H1 (cell line): ENCODE results near the gene TNPO2. TPM values are rescaled to one million over a fixed set of nuclear protein-coding genes. Genes with fewer than 3 reads are reported as not detected.
A peak's percentile ranks its signal among the peaks of the same experiment; 100 is the strongest.

Experiments
- CTCF ChIA-PET: fragments of 300-600 bp; sonication (Branson Sonifier 250); formaldehyde crosslinking; loops from one replicate; lab custom pipeline; 2021; ENCODE audit not compliant: partially characterized antibody; lab: Charles Lee
- POLR2A ChIA-PET: fragments of 300-600 bp; sonication (Branson Sonifier 250); formaldehyde crosslinking; loops from one replicate; lab custom pipeline; 2021; ENCODE audit warnings: inconsistent platforms; ENCODE audit not compliant: partially characterized antibody; lab: Charles Lee
- DNase-seq, 2 experiments: peaks; one replicate each; pipeline versions ENCODE4 v3.0.0 to v3.0.0-alpha.2; 2010 to 2022; ENCODE audit warnings: low spot score in 2 of 2, low read depth in 1 of 2, mixed read lengths in 1 of 2
- FAIRE-seq: peaks from 2 replicates; lab custom pipeline; 2011; peaks lifted over from hg19 to GRCh38; lab: Jason Lieb, UNC
- H2AFZ ChIP-seq: 2 replicates; pipeline ENCODE4 v1.8.1; 2012; ENCODE audit warnings: low read length, inconsistent platforms
- H2AK5ac ChIP-seq: 2 replicates; pipeline ENCODE4 v1.6.1; 2013; ENCODE audit warnings: low read depth, low read length
- H2BK120ac ChIP-seq: replicated peaks from 2 replicates; pipeline ENCODE3; 2013; ENCODE audit warnings: low read depth, low read length, inconsistent platforms
- H2BK12ac ChIP-seq: 2 replicates; pipeline ENCODE4 v1.6.1; 2013; ENCODE audit warnings: low read depth, low read length
- H2BK15ac ChIP-seq: 2 replicates; pipeline ENCODE4 v1.6.1; 2013; ENCODE audit warnings: low read length
- H2BK20ac ChIP-seq: 2 replicates; pipeline ENCODE4 v1.6.1; 2013; ENCODE audit warnings: low read length
- H2BK5ac ChIP-seq: 2 replicates; pipeline ENCODE4 v1.6.1; 2013; ENCODE audit warnings: low read depth, low read length
- H3K14ac ChIP-seq: 2 replicates; pipeline ENCODE4 v1.6.1; 2013; ENCODE audit warnings: inconsistent platforms; ENCODE audit not compliant: insufficient read length
- H3K18ac ChIP-seq: 2 replicates; pipeline ENCODE4 v1.6.1; 2013; ENCODE audit warnings: low read length; ENCODE audit errors: extremely low read depth
- H3K23ac ChIP-seq: 2 replicates; pipeline ENCODE4 v1.6.1; 2013; ENCODE audit warnings: inconsistent platforms; ENCODE audit not compliant: insufficient read length
- H3K23me2 ChIP-seq: 2 replicates; pipeline ENCODE4 v1.6.1; 2013; ENCODE audit warnings: low read depth, low read length
- H3K27ac ChIP-seq: 2 replicates; pipeline ENCODE4 v1.6.1; 2011; ENCODE audit warnings: low read depth, low read length, inconsistent platforms
- H3K27me3 ChIP-seq, 4 experiments: replicated peaks in 1 of 4; 1 replicate in 1 of 4; 2 replicates in 3 of 4; pipeline versions ENCODE4 v1.6.1 to v1.8.1; 2011 to 2013; ENCODE audit warnings: low read length in 3 of 4, mild to moderate bottlenecking in 3 of 4, inconsistent platforms in 2 of 4, mixed read lengths in 2 of 4, moderate library complexity in 1 of 4; ENCODE audit not compliant: control insufficient read depth in 3 of 4, insufficient read depth in 3 of 4; ENCODE audit errors: extremely low read depth in 1 of 4
- H3K36me3 ChIP-seq, 4 experiments: 2 replicates each; pipeline versions ENCODE4 v1.6.1 to v1.8.1; 2011 to 2013; ENCODE audit warnings: mild to moderate bottlenecking in 4 of 4, low read length in 3 of 4, moderate library complexity in 2 of 4, control low read depth in 1 of 4, inconsistent platforms in 1 of 4; ENCODE audit not compliant: insufficient read depth in 4 of 4, control insufficient read depth in 2 of 4
- H3K4ac ChIP-seq: replicated peaks from 2 replicates; pipeline ENCODE3; 2013; ENCODE audit warnings: low read length, low read depth, mixed read lengths, inconsistent platforms; ENCODE audit not compliant: insufficient read length
- H3K4me1 ChIP-seq, 4 experiments: replicated peaks in 1 of 4; 1 replicate in 1 of 4; 2 replicates in 3 of 4; pipeline versions ENCODE4 v1.6.1 to v1.8.1; 2011 to 2013; ENCODE audit warnings: low read length in 3 of 4, inconsistent platforms in 2 of 4, mixed read lengths in 1 of 4; ENCODE audit not compliant: insufficient read depth in 4 of 4, control insufficient read depth in 3 of 4
- H3K4me2 ChIP-seq, 2 experiments: 2 replicates each; pipeline versions ENCODE4 v1.6.1 to v1.8.1; 2011 to 2013; ENCODE audit warnings: low read depth in 2 of 2, low read length in 2 of 2, control low read depth in 1 of 2, inconsistent platforms in 1 of 2, mild to moderate bottlenecking in 1 of 2; ENCODE audit not compliant: insufficient read depth in 1 of 2
- H3K4me3 ChIP-seq, 4 experiments: fragments of 200-600, 300-600 bp in 1 of 4; sonication (generic), shearing (Covaris generic), sonication (Bioruptor Twin) in 1 of 4; 2 replicates each; pipeline versions ENCODE4 v1.5.1 to v1.8.1; 2011 to 2016; ENCODE audit warnings: low read length in 4 of 4, low read depth in 3 of 4, control low read depth in 2 of 4, inconsistent platforms in 2 of 4, mild to moderate bottlenecking in 2 of 4, mixed read lengths in 1 of 4, moderate library complexity in 1 of 4; ENCODE audit not compliant: insufficient read depth in 2 of 4; ENCODE audit errors: extremely low read depth in 1 of 4
- H3K56ac ChIP-seq: replicated peaks from 2 replicates; pipeline ENCODE3; 2013; ENCODE audit warnings: low read depth, mild to moderate bottlenecking, mixed read lengths, low read length, inconsistent platforms; ENCODE audit not compliant: insufficient read length
- H3K79me1 ChIP-seq: 2 replicates; pipeline ENCODE4 v1.6.1; 2013; ENCODE audit warnings: low read depth, low read length, control low read depth
- H3K79me2 ChIP-seq, 2 experiments: 2 replicates each; pipeline versions ENCODE4 v1.6.1 to v1.8.1; 2012 to 2013; ENCODE audit warnings: low read length in 2 of 2, mild to moderate bottlenecking in 2 of 2, inconsistent platforms in 1 of 2; ENCODE audit not compliant: insufficient read depth in 2 of 2, control insufficient read depth in 1 of 2
- H3K9ac ChIP-seq, 4 experiments: replicated peaks in 1 of 4; 1 replicate in 1 of 4; 2 replicates in 3 of 4; pipeline versions ENCODE4 v1.6.1 to v1.8.1; 2011 to 2013; ENCODE audit warnings: low read depth in 3 of 4, low read length in 3 of 4, control low read depth in 2 of 4, mild to moderate bottlenecking in 2 of 4, moderate library complexity in 2 of 4, inconsistent platforms in 1 of 4; ENCODE audit errors: extremely low read depth in 1 of 4
- H3K9me3 ChIP-seq, 2 experiments: 2 replicates each; pipeline versions ENCODE4 v1.6.1 to v1.8.1; 2012 to 2013; ENCODE audit warnings: mild to moderate bottlenecking in 2 of 2, moderate library complexity in 2 of 2, control low read depth in 1 of 2, inconsistent platforms in 1 of 2, low read depth in 1 of 2, low read length in 1 of 2, mixed read lengths in 1 of 2; ENCODE audit not compliant: insufficient read depth in 2 of 2
- H4K20me1 ChIP-seq, 2 experiments: replicated peaks in 1 of 2; 2 replicates each; pipeline versions ENCODE3 to v1.8.1; 2011 to 2013; ENCODE audit warnings: inconsistent platforms in 2 of 2, low read length in 2 of 2, mild to moderate bottlenecking in 1 of 2; ENCODE audit not compliant: insufficient read depth in 2 of 2, control insufficient read depth in 1 of 2
- H4K5ac ChIP-seq: 2 replicates; pipeline ENCODE4 v1.6.1; 2013; ENCODE audit warnings: low read length, low read depth, mixed read lengths, inconsistent platforms; ENCODE audit not compliant: insufficient read length
- H4K8ac ChIP-seq: 2 replicates; pipeline ENCODE4 v1.8.0; 2013; ENCODE audit warnings: mild to moderate bottlenecking, moderate library complexity, low read length, inconsistent platforms; ENCODE audit not compliant: insufficient read depth; ENCODE audit errors: extremely low read depth
- H4K91ac ChIP-seq: replicated peaks from 2 replicates; pipeline ENCODE3; 2013; ENCODE audit warnings: low read length, mixed read lengths, inconsistent platforms; ENCODE audit not compliant: insufficient read length
- ATF3 ChIP-seq: IDR thresholded peaks from 2 replicates; pipeline ENCODE4 v1.6.1; 2011; ENCODE audit warnings: low read depth, mild to moderate bottlenecking, low read length; ENCODE audit not compliant: insufficient read depth
- HDAC6 ChIP-seq: IDR thresholded peaks from one replicate; pipeline ENCODE4 v1.7.1; 2012; ENCODE audit warnings: low read depth, mild to moderate bottlenecking, inconsistent platforms, low read length, moderate library complexity
- POLR2A ChIP-seq, 2 experiments: IDR thresholded peaks; 1 replicate in 1 of 2; 2 replicates in 1 of 2; pipeline ENCODE4 v1.6.1; 2011; ENCODE audit warnings: low read depth in 2 of 2, low read length in 2 of 2, mild to moderate bottlenecking in 2 of 2; ENCODE audit errors: control extremely low read depth in 1 of 2
- RFX5 ChIP-seq: IDR thresholded peaks from 2 replicates; pipeline ENCODE4 v1.6.1; 2011; ENCODE audit warnings: low read depth, low read length, improper control_type of control experiment, borderline replicate concordance
- SUZ12 ChIP-seq: fragments of 200-600 bp; sonication (generic); IDR thresholded peaks from 2 replicates; pipeline ENCODE4 v1.6.1; 2012; ENCODE audit warnings: mild to moderate bottlenecking, inconsistent platforms, low read length, moderate library complexity, mixed read lengths
- WGBS, 2 experiments: shearing (Covaris generic) in 1 of 2; methylation state at CpG; one replicate each; pipeline versions ENCODE4 v1.1.6 to v1.1.7; 2013 to 2015; ENCODE audit warnings: low lambda C conversion rate in 2 of 2, mixed read lengths in 2 of 2, inconsistent platforms in 1 of 2, low coverage in 1 of 2, missing lambda C conversion rate in 1 of 2; ENCODE audit not compliant: insufficient replicate concordance in 2 of 2, insufficient coverage in 1 of 2, insufficient read length in 1 of 2; ENCODE audit errors: extremely low coverage in 1 of 2, missing lambda C conversion rate in 1 of 2; 5-methylcytosine and 5-hydroxymethylcytosine counted together
- polyA plus RNA-seq, 7 experiments: library from polyadenylated mRNA; depleted of rRNA in 3 of 7; stranded (reverse) in 5 of 7; unstranded in 2 of 7; fragments of >200 nt in 5 of 7; fragments of 200-250 nt in 2 of 7; gene quantifications; 1 replicate in 5 of 7; 2 replicates in 1 of 7; 4 replicates in 1 of 7; pipeline versions ENCODE4 v1.2.1 to v1.2.3, GENCODE V29; 2011 to 2013; ENCODE audit warnings: missing spikeins in 2 of 7, mixed read lengths in 2 of 7
- total RNA-seq: library from RNA; stranded (reverse); fragmentation: NEBNext Ultra II Directional; extraction: Animal tissue kit (Norgen Biotek cat#: 25700); gene quantifications from 2 replicates; pipeline ENCODE4 v1.2.1, GENCODE V29; 2021
- TF ChIP-seq, protein P1 (sequence below): IDR thresholded peaks from 2 replicates; pipeline ENCODE4 v1.6.1; 2012; ENCODE audit warnings: inconsistent platforms

TNPO2 gene
- total and polyA plus RNA-seq, 2 of the 8 experiments (the other 6 are each of a cell fraction or from before 2014, with no cell fraction given), result 112 to 121 TPM

DNA sequence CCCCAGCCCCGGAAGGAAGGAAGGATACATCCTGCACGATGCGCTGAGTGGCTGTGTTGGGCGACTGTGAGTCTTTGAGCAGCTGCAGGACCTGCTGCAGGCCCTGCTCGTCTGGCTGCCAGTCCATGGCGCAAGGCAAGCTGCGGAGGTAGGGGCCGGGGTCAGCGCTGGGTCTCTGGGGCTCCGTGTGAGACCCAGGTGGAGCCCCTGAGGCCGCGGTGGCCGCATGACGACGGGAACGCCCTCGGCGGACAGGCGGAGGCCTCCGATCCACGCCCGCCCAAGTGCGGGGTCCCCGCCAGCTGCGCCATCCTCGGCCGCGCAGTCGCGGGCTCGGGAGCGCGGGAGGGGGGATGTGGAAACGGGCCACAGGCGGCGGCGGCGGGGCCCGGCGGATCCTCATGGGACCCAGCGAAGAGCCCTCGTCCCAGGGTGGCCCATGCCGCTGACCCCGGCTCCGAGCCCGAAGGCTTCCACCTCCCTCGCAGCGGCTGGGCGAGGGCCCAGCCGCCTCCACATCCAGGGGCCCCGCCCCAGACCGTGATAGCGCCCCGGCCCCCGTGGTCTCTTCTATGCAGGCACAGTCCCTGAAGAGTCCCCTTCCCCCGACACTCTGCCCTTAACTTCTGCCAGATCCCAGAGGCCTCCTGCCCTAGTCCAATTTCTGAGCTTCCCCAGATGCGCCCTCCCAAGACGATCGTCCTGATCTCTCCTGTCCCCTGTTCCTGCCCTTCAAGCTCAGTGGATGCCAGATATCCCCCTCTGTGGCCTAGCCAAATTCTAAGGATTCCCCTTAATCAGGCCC lies 2.7 kb downstream of the TNPO2 start:
- H3K18ac ChIP-seq, result no peak overlapping the region; the same call in 1 of the 2 replicates
- no peak overlapping the region for H3K4ac ChIP-seq
- peak in 1 of 2 experiments; percentile 56 for DNase-seq
- H3K27ac ChIP-seq, result peak overlapping the region; percentile 49; the same call in 1 of the 2 replicates
- peak overlapping the region; percentile 74 to 90 (median 82) for H3K9ac ChIP-seq
- no peak overlapping the region for H2BK20ac ChIP-seq
- H3K23ac ChIP-seq, result no peak overlapping the region
- peaks cover 27 to 66% of the 10 kb centered on the region in 2 experiments for H3K79me2 ChIP-seq
- H2BK5ac ChIP-seq, result 0 out of 2 replicates have a peak overlapping the region, but pooled peaks have one; percentile 66
- peaks cover 12% of the 10 kb centered on the region; the same call in 1 of the 2 replicates for H3K79me1 ChIP-seq
- no peak overlapping the region for H3K56ac ChIP-seq
- H2BK120ac ChIP-seq, result no peak overlapping the region
- TF ChIP-seq, protein P1, sequence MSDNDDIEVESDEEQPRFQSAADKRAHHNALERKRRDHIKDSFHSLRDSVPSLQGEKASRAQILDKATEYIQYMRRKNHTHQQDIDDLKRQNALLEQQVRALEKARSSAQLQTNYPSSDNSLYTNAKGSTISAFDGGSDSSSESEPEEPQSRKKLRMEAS, result no peak
- TF ChIP-seq POLR2A (IDR thresholded peaks at IDR 0.05; ENCODE audit: control extremely low read depth in 1 of 2, low read depth in 2 of 2, low read length in 2 of 2) (peak in 1 of 2 experiments; percentile 43; a peak in 1 of 3 replicates), ATF3 (no peak), HDAC6 (no peak), SUZ12 (no peak), RFX5 (no peak)
- H2AK5ac ChIP-seq, result 0 out of 2 replicates have a peak overlapping the region, but pooled peaks have one; percentile 49
- H4K20me1 ChIP-seq, result peaks cover 7 to 10% of the 10 kb centered on the region in 2 experiments
- peaks cover 0 to 6% (median 2%) of the 10 kb centered on the region in 4 experiments; a peak in 4 of 7 replicates for H3K4me1 ChIP-seq
- no peak overlapping the region for H2AFZ ChIP-seq
- WGBS, 2 experiments, result 21% methylated on average over 37 of the region's 59 CpGs; no CpG with 5 or more reads in 1 of the 2 experiments
- peak overlapping the region; percentile 80 to 93 (median 82) for H3K4me3 ChIP-seq
- peaks cover 10% of the 10 kb centered on the region for H3K23me2 ChIP-seq
- no peak overlapping the region for H4K91ac ChIP-seq
- no peak overlapping the region for H2BK15ac ChIP-seq
- no peak overlapping the region for H4K8ac ChIP-seq
- peaks cover 7 to 17% (median 8%) of the 10 kb centered on the region in 4 experiments; a peak in 6 of 8 replicates for H3K36me3 ChIP-seq
- FAIRE-seq, result no peak
- ChIA-PET POLR2A (interaction anchor here (0.7 to 12.9 kb wide), 21 partner anchors 7 to 232 kb away, joined by 3 to 258 read pairs (median 8); partner anchors contain the start of genes BEST2, DHPS, FBXW9 and GET3), CTCF (interaction anchor here (0.9 to 2.7 kb wide), 9 partner anchors 13 to 76 kb away, joined by 3 to 12 read pairs (median 5); no protein-coding TSS in a partner anchor)
- H3K14ac ChIP-seq, result no peak overlapping the region
- H3K4me2 ChIP-seq, result peak overlapping the region; percentile 92 to 98
- no peaks in the 10 kb centered on the region for H3K27me3 ChIP-seq
- no peak overlapping the region for H2BK12ac ChIP-seq
- no peak overlapping the region for H4K5ac ChIP-seq
- no peaks in the 10 kb centered on the region for H3K9me3 ChIP-seq
